Measurements from ENCODE around the gene CTCF. TPM values are rescaled to one million over a fixed set of nuclear protein-coding genes. Genes with fewer than 3 reads are reported as not detected.

CTCF gene
- total RNA-seq, 1 experiment from 2014 or later: 30.3 TPM

GRCh38 chr16:67672739-67673662 is 110.7 kb downstream of the CTCF start:
- Histone ChIP-seq H3K36me3 (ENCODE audit: low read depth, low read length) (no peaks in the 10 kb centered on the region), H3K27me3 (ENCODE audit: low read length) (no peaks in the 10 kb centered on the region), H3K79me2 (ENCODE audit: low read length) (no peaks in the 10 kb centered on the region), H2AFZ (ENCODE audit: low read length) (no peak overlapping the region), H3K9ac (ENCODE audit: low read length) (no peak overlapping the region), H3K4me3 (ENCODE audit: low read length) (no peak overlapping the region), H3K9me3 (ENCODE audit: low read length) (no peaks in the 10 kb centered on the region), H3K4me1 (ENCODE audit: insufficient read depth, low read length) (peaks cover 5% of the 10 kb centered on the region), H3K27ac (ENCODE audit: low read length) (no peak overlapping the region), H3K9me2 (replicated peaks; ENCODE audit: low read length) (no peaks in the 10 kb centered on the region), H3F3A (ENCODE audit: low read length, unreplicated experiment) (no peaks in the 10 kb centered on the region), H3K4me2 (ENCODE audit: low read length) (no peak overlapping the region), H4K20me1 (ENCODE audit: low read length) (no peaks in the 10 kb centered on the region)
- ATAC-seq: peak; percentile 53
- intact Hi-C loops (cut with micrococcal nuclease): no loop called here
- CTCF ChIA-PET: interaction anchor here (0.6 to 1.5 kb wide), 5 partner anchors 46 to 350 kb away, joined by 3 to 10 read pairs (median 5); partner anchors contain the start of genes RANBP10 and TSNAXIP1
- BruUV-seq (replicated peaks): no TSS peak
- POLR2A ChIA-PET (ENCODE audit: unreplicated experiment): interaction anchor here (0.7 kb wide), 1 partner anchor 45 kb away, joined by 3 read pairs; no protein-coding TSS in a partner anchor
- no peak for TF ChIP-seq EZH2phosphoT487 (IDR thresholded peaks at IDR 0.05; ENCODE audit: borderline replicate concordance, low read length)
- peak; percentile 87 for TF ChIP-seq CTCF (conservative IDR thresholded peaks at IDR 0.05; ENCODE audit: low read depth, low read length)
- peak; percentile 59 for DNase-seq

GRCh38 chr16:67673712-67674580 is 111.6 kb downstream of the CTCF start:
- H3K27ac ChIP-seq (ENCODE audit: low read length): no peak overlapping the region
- no peaks in the 10 kb centered on the region for H3K9me2 ChIP-seq (replicated peaks; ENCODE audit: low read length)
- TF ChIP-seq CTCF (conservative IDR thresholded peaks at IDR 0.05; ENCODE audit: low read depth, low read length): no peak
- TF ChIP-seq EZH2phosphoT487 (IDR thresholded peaks at IDR 0.05; ENCODE audit: borderline replicate concordance, low read length): no peak
- TF ChIP-seq EZH2 (IDR thresholded peaks at IDR 0.05; ENCODE audit: low read length, unreplicated experiment): no peak
- no peak for ATAC-seq
- DNase-seq: no peak
- H3F3A ChIP-seq (ENCODE audit: low read length, unreplicated experiment): no peaks in the 10 kb centered on the region
- ChIA-PET POLR2A (ENCODE audit: unreplicated experiment) (no interaction called here), CTCF (interaction anchor here (0.5 to 1.5 kb wide), 2 partner anchors 153 to 176 kb away, joined by 5 to 7 read pairs; no protein-coding TSS in a partner anchor)
- H3K4me2 ChIP-seq (ENCODE audit: low read length): no peak overlapping the region
- BruUV-seq (replicated peaks): no TSS peak
- no peak overlapping the region for H3K4me3 ChIP-seq (ENCODE audit: low read length)
- H3K27me3 ChIP-seq (ENCODE audit: low read length): no peaks in the 10 kb centered on the region
- peaks cover 5% of the 10 kb centered on the region for H3K4me1 ChIP-seq (ENCODE audit: insufficient read depth, low read length)
- intact Hi-C loops (cut with micrococcal nuclease): no loop called here
- no peaks in the 10 kb centered on the region for H3K36me3 ChIP-seq (ENCODE audit: low read depth, low read length)
- H4K20me1 ChIP-seq (ENCODE audit: low read length): no peaks in the 10 kb centered on the region
- no peak overlapping the region for H2AFZ ChIP-seq (ENCODE audit: low read length)
- no peak overlapping the region for H3K9ac ChIP-seq (ENCODE audit: low read length)
- H3K79me2 ChIP-seq (ENCODE audit: low read length): no peaks in the 10 kb centered on the region
- no peaks in the 10 kb centered on the region for H3K9me3 ChIP-seq (ENCODE audit: low read length)
